HG02884 (cell line): ENCODE results near the gene ABCC3.
"Not testable (repeated sequence)": the region's sequence is repeated elsewhere in the genome, so short reads cannot be mapped to it uniquely, and the experiment has no call there.

Experiments used
- ATAC-seq: cut with Tn5 transposase; IDR thresholded peaks from one replicate; pipeline ENCODE4 v1.9.1; 2021; ENCODE audit warnings: mild to moderate bottlenecking, moderate library complexity; ENCODE audit not compliant: unreplicated experiment

Gene ABCC3

GRCh38 chr17:50665838-50666237 is 31.2 kb downstream of the ABCC3 start:
- ATAC-seq, result no peak

- no peak for ATAC-seq
Observed at GRCh38 chr17:50666316-50666715, 31.6 kb downstream of the ABCC3 start.

GRCh38 chr17:50667259-50668024 is 32.8 kb downstream of the ABCC3 start:
- no peak for ATAC-seq

GRCh38 chr17:50668025-50668837 is 33.5 kb downstream of the ABCC3 start:
- ATAC-seq, result no peak

GRCh38 chr17:50668838-50669581 is 34.3 kb downstream of the ABCC3 start:
- no peak for ATAC-seq

- ATAC-seq, result no peak
Observed at GRCh38 chr17:50672071-50672470, 37.4 kb downstream of the ABCC3 start.

GRCh38 chr17:50672831-50673551 is 38.3 kb downstream of the ABCC3 start:
- no peak for ATAC-seq

- no peak for ATAC-seq
Observed at GRCh38 chr17:50675190-50675589, 40.5 kb downstream of the ABCC3 start.

- ATAC-seq, result no peak
Observed at GRCh38 chr17:50675627-50676026, 40.9 kb downstream of the ABCC3 start.

- no peak for ATAC-seq
Observed at GRCh38 chr17:50676065-50676975, 41.6 kb downstream of the ABCC3 start.

- no peak for ATAC-seq
Observed at GRCh38 chr17:50677851-50678375, 43.2 kb downstream of the ABCC3 start.

GRCh38 chr17:50679008-50679544 is 44.4 kb downstream of the ABCC3 start:
- no peak for ATAC-seq

GRCh38 chr17:50680126-50680525 is 45.4 kb downstream of the ABCC3 start:
- ATAC-seq, result no peak

GRCh38 chr17:50680543-50681262 is 46.0 kb downstream of the ABCC3 start:
- ATAC-seq, result not testable (repeated sequence)

- no peak for ATAC-seq
Observed at GRCh38 chr17:50681263-50682200, 46.9 kb downstream of the ABCC3 start.

- no peak for ATAC-seq
Observed at GRCh38 chr17:50682441-50682840, 47.8 kb downstream of the ABCC3 start.

- ATAC-seq, result no peak
Observed at GRCh38 chr17:50682938-50683337, 48.3 kb downstream of the ABCC3 start.
